ENCODE results near the gene IGFBP2.

DNA sequence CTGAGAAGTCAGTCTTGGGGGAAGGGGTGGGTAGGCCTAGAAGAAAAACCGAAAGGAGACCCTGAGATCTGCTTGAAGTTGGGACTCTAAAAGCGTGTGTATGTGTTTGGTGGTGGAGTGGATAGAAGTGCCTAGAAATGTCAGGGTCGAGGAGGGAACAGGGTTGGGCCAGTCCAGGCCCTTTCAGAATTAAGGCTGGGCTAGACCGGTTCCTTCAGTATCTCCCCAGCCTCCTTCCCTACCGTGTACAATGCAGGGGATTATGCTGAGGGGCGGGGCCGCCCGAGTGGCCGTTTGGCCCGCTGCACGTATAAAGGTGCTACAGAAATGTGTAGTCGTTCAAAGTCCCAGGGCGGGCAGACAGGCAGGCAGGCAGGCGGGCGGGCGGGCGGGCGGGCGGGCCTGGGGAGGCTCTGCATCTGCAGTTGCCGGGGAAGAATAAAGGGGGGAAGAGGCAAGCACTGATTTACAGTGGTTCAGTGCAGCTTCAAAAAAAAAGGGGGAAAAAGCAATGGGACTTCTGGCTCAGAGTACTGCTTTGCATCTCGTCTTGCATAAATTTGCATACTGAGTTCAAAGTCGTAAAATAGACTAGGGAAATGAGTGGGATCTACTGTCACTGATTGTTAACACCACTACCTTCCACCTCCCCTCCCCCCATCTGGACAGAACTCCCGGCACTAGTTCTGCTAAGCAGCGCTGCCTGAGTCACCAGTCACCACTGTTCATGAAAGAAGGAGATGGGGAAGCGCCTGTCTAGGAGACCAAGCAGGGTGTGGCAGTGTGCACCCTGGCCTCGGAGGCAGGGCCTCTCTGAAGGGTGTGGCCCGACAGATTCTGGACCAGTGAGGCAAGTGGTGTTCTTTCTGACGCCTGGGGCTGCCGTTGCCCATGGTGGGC lies 3.6 kb downstream of the IGFBP2 start:
- no peak for TF ChIP-seq POLR2A (IDR thresholded peaks at IDR 0.05; ENCODE audit: control extremely low read depth in 1 of 2, low read depth in 2 of 2, low read length in 2 of 2)
- TF ChIP-seq, protein P1, sequence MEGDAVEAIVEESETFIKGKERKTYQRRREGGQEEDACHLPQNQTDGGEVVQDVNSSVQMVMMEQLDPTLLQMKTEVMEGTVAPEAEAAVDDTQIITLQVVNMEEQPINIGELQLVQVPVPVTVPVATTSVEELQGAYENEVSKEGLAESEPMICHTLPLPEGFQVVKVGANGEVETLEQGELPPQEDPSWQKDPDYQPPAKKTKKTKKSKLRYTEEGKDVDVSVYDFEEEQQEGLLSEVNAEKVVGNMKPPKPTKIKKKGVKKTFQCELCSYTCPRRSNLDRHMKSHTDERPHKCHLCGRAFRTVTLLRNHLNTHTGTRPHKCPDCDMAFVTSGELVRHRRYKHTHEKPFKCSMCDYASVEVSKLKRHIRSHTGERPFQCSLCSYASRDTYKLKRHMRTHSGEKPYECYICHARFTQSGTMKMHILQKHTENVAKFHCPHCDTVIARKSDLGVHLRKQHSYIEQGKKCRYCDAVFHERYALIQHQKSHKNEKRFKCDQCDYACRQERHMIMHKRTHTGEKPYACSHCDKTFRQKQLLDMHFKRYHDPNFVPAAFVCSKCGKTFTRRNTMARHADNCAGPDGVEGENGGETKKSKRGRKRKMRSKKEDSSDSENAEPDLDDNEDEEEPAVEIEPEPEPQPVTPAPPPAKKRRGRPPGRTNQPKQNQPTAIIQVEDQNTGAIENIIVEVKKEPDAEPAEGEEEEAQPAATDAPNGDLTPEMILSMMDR (IDR thresholded peaks at IDR 0.05; ENCODE audit: control extremely low read depth in 1 of 3, insufficient read depth in 1 of 3, low read depth in 1 of 3, low read length in 3 of 3): no peak
- TF ChIP-seq HDAC2 (IDR thresholded peaks at IDR 0.05; ENCODE audit: borderline replicate concordance in 1 of 2, low read depth in 2 of 2, low read length in 2 of 2): no peak
- no peak for TF ChIP-seq NANOG (IDR thresholded peaks at IDR 0.05; ENCODE audit: insufficient read depth, low read depth, low read length, poor library complexity, severe bottlenecking)
- TF ChIP-seq FOSL1 (IDR thresholded peaks at IDR 0.05; ENCODE audit: insufficient read depth, low read depth, low read length): no peak
- no peak for TF ChIP-seq EZH2 (IDR thresholded peaks at IDR 0.05; ENCODE audit: low read depth, low read length, severe bottlenecking)
- TF ChIP-seq SIN3A (conservative IDR thresholded peaks at IDR 0.05 in 1 of 2, IDR thresholded peaks at IDR 0.05 in 1 of 2; ENCODE audit: low read depth in 1 of 2, low read length in 2 of 2): peak in 1 of 2 experiments; percentile 2; a peak in 1 of 4 replicates
- TF ChIP-seq, protein P2, sequence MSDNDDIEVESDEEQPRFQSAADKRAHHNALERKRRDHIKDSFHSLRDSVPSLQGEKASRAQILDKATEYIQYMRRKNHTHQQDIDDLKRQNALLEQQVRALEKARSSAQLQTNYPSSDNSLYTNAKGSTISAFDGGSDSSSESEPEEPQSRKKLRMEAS (IDR thresholded peaks at IDR 0.05): no peak
- no peak for TF ChIP-seq JUN (IDR thresholded peaks at IDR 0.05; ENCODE audit: low read depth, low read length)
- TF ChIP-seq YY1 (IDR thresholded peaks at IDR 0.05; ENCODE audit: low read depth, low read length): no peak
- TF ChIP-seq EGR1 (IDR thresholded peaks at IDR 0.05; ENCODE audit: borderline replicate concordance, low read depth, low read length): no peak
- no peak for TF ChIP-seq CHD1 (IDR thresholded peaks at IDR 0.05; ENCODE audit: low read depth, low read length)

Measured in H1 (cell line).